SK-N-MC (cell line): ENCODE measurements around the gene ZC3H10.

Experiments
- DNase-seq: peaks from one replicate; pipeline ENCODE4 v3.0.0-alpha.2; 2011; ENCODE audit warnings: low read depth, low spot score
- H3K27ac ChIP-seq: fragments of 200-600 bp; sonication (generic); 2 replicates; pipeline ENCODE4 v1.5.1; 2016; ENCODE audit warnings: mixed run types
- H3K36me3 ChIP-seq: fragments of 200-600 bp; sonication (generic); 2 replicates; pipeline ENCODE4 v1.6.1; 2017; ENCODE audit warnings: antibody characterized with exemption, low read length, mixed read lengths; ENCODE audit not compliant: insufficient read depth
- H3K4me3 ChIP-seq: fragments of 200-600 bp; sonication (generic); 2 replicates; pipeline ENCODE4 v1.5.1; 2016
- H3K9ac ChIP-seq: fragments of 200-600 bp; sonication (generic); 2 replicates; pipeline ENCODE4 v1.8.0; 2017; ENCODE audit warnings: mixed run types, mixed read lengths; ENCODE audit not compliant: insufficient read length
- H3K9me3 ChIP-seq: fragments of 200-600 bp; sonication (generic); 2 replicates; pipeline ENCODE4 v1.6.1; 2017; ENCODE audit warnings: low read depth, mild to moderate bottlenecking, antibody characterized with exemption, low read length, moderate library complexity, mixed read lengths
- EZH2 ChIP-seq: fragments of 200-600 bp; sonication (generic); IDR thresholded peaks from one replicate; pipeline ENCODE4 v1.6.1; 2017; ENCODE audit warnings: antibody characterized with exemption
- FOXP2 ChIP-seq: optimal IDR thresholded peaks from 2 replicates; pipeline ENCODE3; 2011; ENCODE audit warnings: mild to moderate bottlenecking, moderate library complexity; ENCODE audit not compliant: insufficient read depth; ENCODE audit errors: extremely low read length, control extremely low read depth
- POLR2AphosphoS5 ChIP-seq: IDR thresholded peaks from 2 replicates; pipeline ENCODE4 v1.6.1; 2012; ENCODE audit warnings: mild to moderate bottlenecking, low read depth, low read length, borderline replicate concordance

The ZC3H10 gene

DNA sequence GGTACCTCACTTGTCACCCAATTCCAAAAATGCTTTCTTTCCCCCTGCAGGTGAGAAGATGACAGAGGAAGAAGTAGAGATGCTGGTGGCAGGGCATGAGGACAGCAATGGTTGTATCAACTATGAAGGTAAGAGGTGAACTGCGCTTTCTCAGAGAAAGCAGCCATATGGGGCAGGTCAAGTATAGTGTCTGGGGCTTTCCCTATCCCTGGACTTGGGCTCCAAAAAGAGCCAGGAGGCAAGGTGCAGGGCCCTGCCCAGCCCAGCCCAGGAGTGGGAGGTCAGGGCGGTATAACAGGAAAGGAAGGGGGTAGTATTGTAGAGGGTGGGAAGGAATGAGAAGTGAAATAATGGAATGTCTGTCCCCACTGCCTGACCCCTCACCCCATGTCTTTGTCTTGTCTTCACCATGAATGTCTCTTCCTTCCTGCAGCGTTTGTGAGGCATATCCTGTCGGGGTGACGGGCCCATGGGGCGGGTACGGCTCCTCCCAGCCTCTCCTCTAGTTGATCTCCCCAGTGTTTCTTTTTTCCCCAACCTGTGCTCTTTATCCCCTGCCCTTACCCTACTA, 42.2 kb downstream of the ZC3H10 start:
- Histone ChIP-seq H3K27ac (no peak overlapping the region), H3K9ac (peak overlapping the region; percentile 90), H3K36me3 (peaks cover 66% of the 10 kb centered on the region), H3K9me3 (no peaks in the 10 kb centered on the region), H3K4me3 (peak overlapping the region; percentile 80)
- TF ChIP-seq POLR2AphosphoS5 (0 out of 2 replicates have a peak, but pooled peaks have one; percentile 30), EZH2 (no peak), FOXP2 (no peak)
- no peak for DNase-seq

DNA sequence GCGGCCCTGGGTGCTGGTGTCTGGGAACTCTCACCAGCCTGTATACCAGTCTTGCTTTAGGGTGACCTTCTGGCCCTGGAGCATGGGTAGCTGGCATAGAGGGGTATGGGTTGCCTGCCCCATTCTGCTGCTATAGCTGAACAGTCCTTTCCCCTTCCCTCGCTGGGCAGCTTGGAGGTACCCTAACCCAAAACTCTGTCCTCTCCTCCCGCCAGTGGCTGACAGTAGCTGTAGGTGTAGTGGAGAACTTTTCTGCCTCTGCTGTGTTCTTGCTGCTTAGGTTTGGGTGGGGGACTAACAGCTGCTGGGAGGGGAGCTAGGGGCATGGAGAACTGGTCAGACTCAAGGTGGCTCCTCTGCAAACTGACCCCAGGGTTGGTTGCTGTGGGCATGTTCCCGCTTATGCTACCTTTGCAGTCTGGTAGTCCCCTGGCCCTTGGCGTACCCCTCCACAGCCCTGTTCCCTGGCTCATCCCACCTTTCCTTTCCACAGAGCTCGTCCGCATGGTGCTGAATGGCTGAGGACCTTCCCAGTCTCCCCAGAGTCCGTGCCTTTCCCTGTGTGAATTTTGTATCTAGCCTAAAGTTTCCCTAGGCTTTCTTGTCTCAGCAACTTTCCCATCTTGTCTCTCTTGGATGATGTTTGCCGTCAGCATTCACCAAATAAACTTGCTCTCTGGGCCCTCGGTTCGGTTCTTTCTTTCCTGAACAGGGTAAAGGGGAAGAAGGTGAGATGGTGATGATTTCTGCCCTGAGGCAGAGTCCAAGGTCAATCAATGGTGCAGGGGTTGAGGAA, 43.0 kb downstream of the ZC3H10 start:
- Histone ChIP-seq H3K4me3 (no peak overlapping the region), H3K9ac (peak overlapping the region; percentile 90), H3K27ac (peak overlapping the region; percentile 28; the same call in 1 of the 2 replicates), H3K9me3 (no peaks in the 10 kb centered on the region), H3K36me3 (peaks cover 67% of the 10 kb centered on the region)
- DNase-seq, result no peak
- no peak for TF ChIP-seq POLR2AphosphoS5
- no peak for TF ChIP-seq EZH2
- TF ChIP-seq FOXP2, result no peak

DNA sequence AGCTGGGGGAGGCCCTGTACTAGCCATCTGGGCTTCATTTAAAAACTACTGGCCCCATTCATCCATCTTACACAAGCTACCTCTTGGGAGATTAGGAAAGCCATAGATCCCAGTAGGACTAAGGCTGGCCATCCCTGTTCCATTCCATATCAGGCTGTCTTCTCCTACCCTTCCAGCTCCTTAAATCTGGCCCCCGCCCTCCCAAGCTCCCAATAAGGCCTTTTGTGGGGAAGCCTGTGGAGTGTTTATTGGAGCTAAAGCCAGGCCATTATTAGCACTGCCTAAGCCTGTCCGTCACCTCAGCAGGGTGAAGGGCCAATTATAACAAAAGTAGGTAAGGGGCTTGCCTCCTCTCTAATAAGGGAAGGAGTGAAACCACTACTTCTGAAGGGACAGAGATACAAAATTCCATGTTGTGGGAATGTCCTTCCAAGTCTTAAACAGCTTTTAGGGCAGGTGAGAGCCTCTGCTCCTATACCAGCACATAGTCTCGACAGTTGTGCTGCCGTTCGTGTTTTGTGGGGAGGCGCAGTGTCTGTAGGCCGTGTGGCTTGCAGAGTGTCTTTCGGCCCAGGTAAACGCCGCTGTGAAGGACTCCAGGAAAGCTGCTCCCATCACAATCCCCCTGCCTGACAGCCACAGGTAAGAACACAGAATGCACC, 43.8 kb downstream of the ZC3H10 start:
- TF ChIP-seq FOXP2, result no peak
- no peak for TF ChIP-seq EZH2
- TF ChIP-seq POLR2AphosphoS5, result no peak; the same call in 1 of the 2 replicates
- H3K9me3 ChIP-seq, result no peaks in the 10 kb centered on the region
- peak overlapping the region; percentile 28; the same call in 1 of the 2 replicates for H3K27ac ChIP-seq
- no peak overlapping the region for H3K4me3 ChIP-seq
- H3K36me3 ChIP-seq, result peaks cover 70% of the 10 kb centered on the region
- DNase-seq, result no peak
- no peak overlapping the region for H3K9ac ChIP-seq

DNA sequence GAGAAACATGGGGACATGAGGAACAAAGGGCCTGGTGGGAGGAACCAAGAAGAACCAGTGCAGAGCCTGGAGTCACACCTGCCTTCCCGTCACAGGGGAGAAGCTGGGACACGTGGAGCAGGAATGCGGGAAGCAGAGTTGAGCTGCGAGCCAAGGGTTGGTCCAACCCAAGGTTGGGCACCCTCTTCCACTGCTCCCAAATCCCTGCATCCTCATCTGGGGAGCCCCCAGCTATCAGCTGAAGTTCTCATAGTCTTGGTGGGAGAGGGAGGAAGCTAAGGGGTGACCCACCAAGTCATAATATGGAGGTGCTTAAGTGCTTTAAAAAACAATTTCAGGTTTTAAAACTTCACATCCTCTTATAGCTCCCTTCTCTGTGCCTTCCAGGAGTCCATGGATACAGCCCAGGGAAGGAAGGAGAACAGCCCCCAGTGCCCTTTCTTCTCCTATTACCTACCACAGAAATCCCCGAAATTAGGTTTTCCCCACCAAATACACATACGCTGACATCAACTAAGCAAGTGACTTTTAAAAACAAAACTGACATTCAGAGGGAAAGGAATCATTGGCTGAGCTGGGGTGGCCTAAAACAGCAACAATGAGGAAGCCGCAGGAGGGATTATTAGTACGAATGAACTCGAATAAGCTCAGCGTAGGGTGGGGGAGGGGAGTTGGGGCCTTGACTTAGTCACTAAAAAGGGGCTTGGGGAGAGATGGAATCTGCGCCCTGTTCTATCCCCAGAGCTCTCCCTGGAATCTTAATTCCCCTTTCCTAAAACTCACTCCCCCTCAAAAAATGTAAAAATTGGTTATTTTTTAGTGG, 44.6 kb downstream of the ZC3H10 start:
- Histone ChIP-seq H3K27ac (peak overlapping the region; percentile 58; the same call in 1 of the 2 replicates), H3K9me3 (no peaks in the 10 kb centered on the region), H3K9ac (peak overlapping the region; percentile 32), H3K4me3 (no peak overlapping the region), H3K36me3 (peaks cover 74% of the 10 kb centered on the region)
- no peak for DNase-seq
- TF ChIP-seq EZH2, result no peak
- TF ChIP-seq FOXP2, result no peak
- no peak for TF ChIP-seq POLR2AphosphoS5

DNA sequence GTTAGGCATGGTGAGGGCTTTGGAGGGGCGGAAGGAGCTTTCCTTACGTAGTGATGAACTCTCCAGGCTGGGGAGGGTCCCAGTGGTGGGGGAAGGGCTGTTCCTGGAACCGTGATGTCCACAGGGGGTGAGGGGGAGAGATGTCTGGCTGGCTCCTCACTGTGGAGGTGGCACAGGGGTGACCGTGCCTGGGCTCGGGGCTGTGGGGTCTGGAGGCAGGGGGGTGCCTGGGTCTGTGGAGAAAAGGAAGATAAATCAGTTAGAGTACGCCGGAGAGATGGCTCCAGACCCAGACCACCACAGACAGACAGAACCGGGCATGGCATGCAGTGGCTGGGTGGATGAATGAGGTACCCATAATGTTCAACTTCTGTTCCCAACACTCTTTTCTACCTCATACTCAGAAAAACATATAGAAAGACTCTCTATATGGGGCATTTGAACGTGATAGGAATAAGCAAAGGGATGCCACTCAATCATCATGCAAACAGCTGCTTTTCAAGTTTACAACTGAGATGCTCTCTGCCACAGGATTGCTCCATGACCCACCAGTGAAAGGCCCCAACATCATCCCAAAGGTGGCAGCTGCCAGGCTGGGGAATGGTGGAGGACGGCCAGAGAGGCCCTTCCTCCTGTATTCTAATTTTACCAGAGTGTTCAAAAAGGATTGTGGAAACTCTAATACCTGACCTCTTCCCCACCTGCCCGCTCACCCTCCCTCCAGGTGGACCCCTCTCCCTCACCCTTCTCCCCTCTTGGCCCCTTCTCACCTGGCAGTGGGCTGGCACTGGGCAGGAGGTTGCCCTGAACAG, 45.7 kb downstream of the ZC3H10 start:
- Histone ChIP-seq H3K27ac (0 out of 2 replicates have a peak overlapping the region, but pooled peaks have one; percentile 46), H3K9ac (no peak overlapping the region), H3K9me3 (no peaks in the 10 kb centered on the region), H3K4me3 (no peak overlapping the region), H3K36me3 (peaks cover 80% of the 10 kb centered on the region)
- TF ChIP-seq FOXP2 (no peak), EZH2 (no peak), POLR2AphosphoS5 (no peak)
- no peak for DNase-seq

DNA sequence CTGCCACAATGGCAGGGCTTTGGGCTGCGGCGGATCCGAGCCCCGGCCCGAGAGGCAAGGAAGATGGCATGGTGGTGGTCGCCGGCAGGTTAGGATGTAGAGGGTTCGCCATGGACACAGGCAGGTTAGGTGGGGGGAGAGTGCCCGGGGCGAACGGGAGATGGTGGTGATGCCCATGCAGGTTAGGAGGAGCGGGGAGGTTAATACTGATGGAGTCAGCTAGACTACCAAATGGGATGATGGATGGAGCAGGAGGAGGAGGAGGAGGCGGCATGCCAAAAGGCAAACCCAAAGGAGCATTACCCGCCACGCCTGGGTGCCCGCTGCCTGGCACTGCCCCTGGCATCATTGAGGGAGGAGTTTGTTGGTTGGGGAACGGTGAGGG, 46.3 kb downstream of the ZC3H10 start:
- DNase-seq, result no peak
- Histone ChIP-seq H3K9ac (no peak overlapping the region), H3K27ac (no peak overlapping the region), H3K4me3 (no peak overlapping the region), H3K9me3 (no peaks in the 10 kb centered on the region), H3K36me3 (peaks cover 82% of the 10 kb centered on the region)
- TF ChIP-seq EZH2 (no peak), FOXP2 (no peak), POLR2AphosphoS5 (no peak)

DNA sequence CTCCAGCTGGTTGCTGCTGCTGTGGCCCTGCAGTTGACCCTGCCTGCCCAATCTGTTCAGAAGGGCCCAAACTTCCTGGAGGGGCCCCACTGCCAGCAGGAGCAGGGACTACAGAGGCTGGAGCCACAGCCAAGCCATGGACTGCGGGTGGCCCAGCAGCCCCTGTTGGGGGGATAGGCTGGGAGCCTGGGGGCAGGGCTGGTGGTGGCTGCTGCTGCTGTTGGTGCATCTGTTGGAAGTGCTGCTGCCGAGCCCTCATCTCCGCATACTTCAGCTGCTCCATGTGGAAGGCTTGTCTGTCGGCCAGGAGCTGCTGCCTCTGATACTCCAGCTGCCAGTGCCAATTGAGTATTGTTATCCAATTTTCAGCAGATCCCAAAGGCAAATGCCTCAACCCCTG, 47.3 kb downstream of the ZC3H10 start:
- peaks cover 82% of the 10 kb centered on the region for H3K36me3 ChIP-seq
- TF ChIP-seq POLR2AphosphoS5 (no peak), FOXP2 (no peak)
- H3K9me3 ChIP-seq, result no peaks in the 10 kb centered on the region

More for the DNA sequence above, 47.3 kb downstream of the ZC3H10 start:
- DNase-seq, result no peak
- Histone ChIP-seq H3K9ac (no peak overlapping the region), H3K27ac (no peak overlapping the region), H3K4me3 (no peak overlapping the region)
